ENCODE measurements around the gene PHF11.
A peak's percentile ranks its signal among the peaks of the same experiment; 100 is the strongest.

The PHF11 gene

DNA sequence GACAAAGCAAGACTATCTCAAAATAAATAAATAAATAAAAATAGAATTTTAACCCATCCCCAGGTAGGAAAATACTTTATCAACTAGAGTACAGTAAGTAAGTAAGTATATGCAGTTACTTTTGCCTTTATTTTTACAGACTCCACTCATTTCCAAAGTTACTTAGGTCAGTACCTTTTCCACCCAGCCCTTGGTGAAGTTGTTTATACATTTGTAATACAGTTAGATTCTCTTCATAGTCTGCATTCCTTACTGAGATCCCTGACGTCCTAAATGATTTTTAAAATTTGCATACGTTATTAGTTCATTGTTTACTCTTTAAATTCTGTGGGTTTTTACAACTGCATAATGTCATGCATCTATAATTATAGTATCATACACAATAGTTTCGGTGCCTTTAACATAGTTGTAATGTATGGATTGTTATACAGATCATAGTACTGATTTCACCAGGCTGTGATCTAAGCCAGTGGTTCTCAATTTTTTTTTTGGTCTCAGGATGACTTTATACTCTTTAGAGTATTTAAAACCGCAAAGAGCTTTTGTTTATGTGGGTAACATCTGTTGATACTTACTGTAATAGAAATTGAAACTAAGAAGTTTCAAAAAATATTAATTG lies 41.3 kb upstream of the PHF11 start:
- in situ Hi-C loops (cut with MboI; ENCODE audit: low pct_unique_long_range_greater_than_20kb, low sequenced_read_pairs, unreplicated experiment), result no loop called here
- peak; percentile 59 for DNase-seq (ENCODE audit: low spot score)

DNA sequence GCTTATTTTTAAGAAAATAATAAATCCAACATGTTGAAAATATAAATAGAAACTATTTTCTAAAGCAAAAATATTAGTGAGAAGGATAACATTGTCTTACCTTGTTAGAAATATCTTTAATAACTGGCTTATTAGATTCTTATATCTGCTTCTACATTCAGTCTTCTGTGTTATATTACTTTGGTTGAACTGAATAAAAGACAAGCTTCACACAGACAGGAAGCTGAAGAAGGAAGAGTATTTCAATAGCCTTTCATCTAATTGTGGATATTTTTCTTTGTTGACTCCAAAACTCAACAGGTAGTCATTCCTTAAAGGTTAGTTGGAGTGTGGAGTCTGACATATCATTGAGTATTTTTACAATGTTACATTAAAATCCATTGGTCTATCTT lies 40.8 kb upstream of the PHF11 start:
- TF ChIP-seq, protein P1, sequence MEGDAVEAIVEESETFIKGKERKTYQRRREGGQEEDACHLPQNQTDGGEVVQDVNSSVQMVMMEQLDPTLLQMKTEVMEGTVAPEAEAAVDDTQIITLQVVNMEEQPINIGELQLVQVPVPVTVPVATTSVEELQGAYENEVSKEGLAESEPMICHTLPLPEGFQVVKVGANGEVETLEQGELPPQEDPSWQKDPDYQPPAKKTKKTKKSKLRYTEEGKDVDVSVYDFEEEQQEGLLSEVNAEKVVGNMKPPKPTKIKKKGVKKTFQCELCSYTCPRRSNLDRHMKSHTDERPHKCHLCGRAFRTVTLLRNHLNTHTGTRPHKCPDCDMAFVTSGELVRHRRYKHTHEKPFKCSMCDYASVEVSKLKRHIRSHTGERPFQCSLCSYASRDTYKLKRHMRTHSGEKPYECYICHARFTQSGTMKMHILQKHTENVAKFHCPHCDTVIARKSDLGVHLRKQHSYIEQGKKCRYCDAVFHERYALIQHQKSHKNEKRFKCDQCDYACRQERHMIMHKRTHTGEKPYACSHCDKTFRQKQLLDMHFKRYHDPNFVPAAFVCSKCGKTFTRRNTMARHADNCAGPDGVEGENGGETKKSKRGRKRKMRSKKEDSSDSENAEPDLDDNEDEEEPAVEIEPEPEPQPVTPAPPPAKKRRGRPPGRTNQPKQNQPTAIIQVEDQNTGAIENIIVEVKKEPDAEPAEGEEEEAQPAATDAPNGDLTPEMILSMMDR (IDR thresholded peaks at IDR 0.05; ENCODE audit: extremely low read depth, insufficient read depth, missing control alignments), result no peak
- in situ Hi-C loops (cut with MboI; ENCODE audit: low pct_unique_long_range_greater_than_20kb, low sequenced_read_pairs, unreplicated experiment), result no loop called here
- no peak for DNase-seq (ENCODE audit: low spot score)

More for the DNA sequence above, 41.3 kb upstream of the PHF11 start:
- TF ChIP-seq, protein P1 (IDR thresholded peaks at IDR 0.05; ENCODE audit: extremely low read depth, insufficient read depth, missing control alignments), result no peak

DNA sequence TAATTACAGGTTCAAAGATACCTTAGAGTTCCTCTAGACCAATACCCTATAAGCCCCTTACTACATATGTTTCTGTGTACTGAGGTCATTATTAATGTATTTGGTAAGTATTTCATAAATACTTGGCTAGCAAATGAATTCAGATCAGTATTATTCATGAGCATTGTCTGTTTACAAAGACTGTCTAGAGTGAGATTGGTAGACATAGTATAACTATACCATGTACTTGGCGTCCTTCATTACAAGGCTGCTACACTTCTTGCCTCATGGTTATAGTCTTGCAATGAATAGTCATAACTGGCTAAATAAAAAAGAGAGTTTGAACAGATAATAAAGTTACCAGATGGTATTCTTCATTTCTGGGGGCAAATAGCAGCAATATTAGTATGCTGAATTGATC lies 39.6 kb upstream of the PHF11 start:
- DNase-seq (ENCODE audit: low spot score), result no peak
- in situ Hi-C loops (cut with MboI; ENCODE audit: low pct_unique_long_range_greater_than_20kb, low sequenced_read_pairs, unreplicated experiment), result no loop called here
- TF ChIP-seq, protein P1 (IDR thresholded peaks at IDR 0.05; ENCODE audit: extremely low read depth, insufficient read depth, missing control alignments), result no peak

DNA sequence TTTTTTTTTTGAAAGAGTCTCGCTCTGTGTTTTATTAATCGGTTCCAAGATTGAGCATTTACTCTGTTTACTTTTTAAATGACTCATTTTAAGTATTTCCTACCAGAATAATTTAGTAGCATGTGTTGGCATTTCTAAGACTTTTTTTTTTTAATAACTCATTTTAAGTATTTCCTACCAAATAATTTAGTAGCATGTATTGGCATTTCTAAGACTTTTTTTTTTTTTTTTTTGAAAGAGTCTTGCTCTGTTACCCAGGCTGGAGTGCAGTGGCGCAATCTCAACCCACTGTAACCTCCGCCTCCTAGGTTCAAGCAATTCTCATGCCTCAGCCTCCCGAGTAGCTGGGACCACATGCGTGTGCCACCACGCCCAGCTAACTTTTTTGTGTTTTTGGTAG lies 38.5 kb upstream of the PHF11 start:
- no peak for DNase-seq (ENCODE audit: low spot score)
- TF ChIP-seq, protein P1 (IDR thresholded peaks at IDR 0.05; ENCODE audit: extremely low read depth, insufficient read depth, missing control alignments), result no peak
- in situ Hi-C loops (cut with MboI; ENCODE audit: low pct_unique_long_range_greater_than_20kb, low sequenced_read_pairs, unreplicated experiment), result no loop called here

DNA sequence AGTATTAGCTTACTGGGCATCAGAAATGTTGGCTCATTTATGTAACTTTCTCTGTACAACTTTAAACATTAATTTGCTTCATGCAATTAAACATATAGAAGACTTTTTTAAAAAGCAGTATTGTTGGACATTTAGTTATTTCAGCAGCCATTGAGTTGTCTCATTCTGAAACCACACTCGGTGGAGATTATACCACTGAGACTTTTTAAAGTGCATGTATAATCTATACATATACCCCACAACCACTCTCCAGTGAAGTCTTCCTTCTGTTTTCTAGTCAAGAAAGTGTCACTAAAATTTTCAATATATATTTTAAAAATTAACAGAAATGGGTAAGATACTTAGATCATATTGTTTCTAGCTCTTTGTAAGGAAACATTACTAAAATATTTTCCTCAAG lies 36.2 kb upstream of the PHF11 start:
- DNase-seq (ENCODE audit: low spot score), result peak; percentile 28
- TF ChIP-seq, protein P1 (IDR thresholded peaks at IDR 0.05; ENCODE audit: extremely low read depth, insufficient read depth, missing control alignments), result no peak
- in situ Hi-C loops (cut with MboI; ENCODE audit: low pct_unique_long_range_greater_than_20kb, low sequenced_read_pairs, unreplicated experiment), result no loop called here

DNA sequence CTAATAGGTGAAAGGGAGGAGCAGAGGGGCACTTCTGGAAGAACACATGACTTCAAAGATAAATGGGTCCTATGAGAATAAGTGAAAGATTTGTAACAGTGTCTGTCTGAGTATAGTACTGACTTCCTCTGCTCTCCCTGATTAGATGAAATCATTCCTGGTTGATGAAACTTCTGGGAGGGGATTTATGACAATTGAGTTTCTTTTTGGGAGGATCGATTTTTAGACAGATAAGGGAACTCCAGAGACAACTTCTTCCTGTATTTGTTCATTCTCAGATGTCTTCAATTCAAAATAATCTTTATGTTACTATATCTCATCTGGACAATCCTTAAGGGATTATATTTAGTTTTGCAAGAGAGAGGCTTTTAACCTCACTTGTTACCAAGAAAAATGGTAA lies 31.7 kb upstream of the PHF11 start:
- TF ChIP-seq, protein P1 (IDR thresholded peaks at IDR 0.05; ENCODE audit: extremely low read depth, insufficient read depth, missing control alignments), result no peak
- DNase-seq (ENCODE audit: low spot score), result no peak
- in situ Hi-C loops (cut with MboI; ENCODE audit: low pct_unique_long_range_greater_than_20kb, low sequenced_read_pairs, unreplicated experiment), result no loop called here

Data from GM13977 (cell line).